Right lobe of liver (tissue), 4 donors: ENCODE measurements around the gene SELPLG.

ENCODE experiments used
- CTCF ChIP-seq, 4 donors: fragments of 200-600 bp in 3 of 4; fragments of 450-650 bp in 1 of 4; IDR thresholded peaks; one replicate each; pipeline versions ENCODE4 v1.5.1 to v1.8.0; 2016 to 2022; ENCODE audit warnings: antibody characterized with exemption in 4 of 4, mild to moderate bottlenecking in 2 of 4
- POLR2A ChIP-seq: fragments of 450-650 bp; IDR thresholded peaks from one replicate; pipeline ENCODE4 v1.6.1; 2017; ENCODE audit warnings: antibody characterized with exemption, mild to moderate bottlenecking
- donor health status: DM: no; HTN: no; CAD: no.
- donor health status: DM: no; HTN: no; CAD: no.
- donor health status: DM: no; HTN: yes; CAD: no.

GRCh38 chr12:108671110-108671509, 37.4 kb upstream of the SELPLG start:
- no peak for TF ChIP-seq CTCF (IDR thresholded peaks at IDR 0.05)
- TF ChIP-seq POLR2A = no peak
